HG03571 (cell line): Measurements from ENCODE around the gene TAF11L12.
"Not testable (repeated sequence)": the region's sequence is repeated elsewhere in the genome, so short reads cannot be mapped to it uniquely, and the experiment has no call there.

ENCODE experiments used
- ATAC-seq: cut with Tn5 transposase; IDR thresholded peaks from one replicate; pipeline ENCODE4 v1.9.1; 2021; ENCODE audit not compliant: unreplicated experiment

Gene TAF11L12

GRCh38 chr5:17610092-17610491 lies at the start of gene TAF11L12:
Gene TAF11L12 (plus strand): TSS chr5:17610392.
- ATAC-seq = not testable (repeated sequence)

DNA sequence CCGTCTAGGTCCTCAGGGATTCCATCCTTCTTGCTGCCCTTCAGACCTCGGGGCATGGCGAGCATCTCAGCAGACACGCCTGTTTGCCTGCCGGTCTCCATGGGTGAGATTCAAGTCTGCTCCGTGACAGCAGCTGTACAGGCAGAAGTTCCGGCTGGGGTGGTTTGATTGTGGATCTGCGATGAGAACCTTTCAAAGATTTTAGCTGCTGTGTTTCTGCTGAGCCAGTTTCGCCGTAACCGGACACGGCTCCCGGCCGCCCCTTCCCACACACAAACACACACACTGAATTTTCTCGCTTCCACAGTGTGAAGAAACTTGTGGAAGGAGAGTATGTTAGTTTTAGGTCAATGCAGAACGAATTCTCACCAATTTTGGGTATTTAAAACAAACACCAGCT lies 24.5 kb upstream of the TAF11L12 start, which contains the start of gene TAF11L7:
TSS of gene TAF11L7 (minus strand) at position 101 of the 400 bp plus-strand sequence.
- ATAC-seq = not testable (repeated sequence)

DNA sequence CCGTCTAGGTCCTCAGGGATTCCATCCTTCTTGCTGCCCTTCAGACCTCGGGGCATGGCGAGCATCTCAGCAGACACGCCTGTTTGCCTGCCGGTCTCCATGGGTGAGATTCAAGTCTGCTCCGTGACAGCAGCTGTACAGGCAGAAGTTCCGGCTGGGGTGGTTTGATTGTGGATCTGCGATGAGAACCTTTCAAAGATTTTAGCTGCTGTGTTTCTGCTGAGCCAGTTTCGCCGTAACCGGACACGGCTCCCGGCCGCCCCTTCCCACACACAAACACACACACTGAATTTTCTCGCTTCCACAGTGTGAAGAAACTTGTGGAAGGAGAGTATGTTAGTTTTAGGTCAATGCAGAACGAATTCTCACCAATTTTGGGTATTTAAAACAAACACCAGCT lies 19.3 kb upstream of the TAF11L12 start, which contains the start of gene TAF11L8:
TSS of gene TAF11L8 (minus strand) at position 101 of the 400 bp plus-strand sequence.
- ATAC-seq = not testable (repeated sequence)

DNA sequence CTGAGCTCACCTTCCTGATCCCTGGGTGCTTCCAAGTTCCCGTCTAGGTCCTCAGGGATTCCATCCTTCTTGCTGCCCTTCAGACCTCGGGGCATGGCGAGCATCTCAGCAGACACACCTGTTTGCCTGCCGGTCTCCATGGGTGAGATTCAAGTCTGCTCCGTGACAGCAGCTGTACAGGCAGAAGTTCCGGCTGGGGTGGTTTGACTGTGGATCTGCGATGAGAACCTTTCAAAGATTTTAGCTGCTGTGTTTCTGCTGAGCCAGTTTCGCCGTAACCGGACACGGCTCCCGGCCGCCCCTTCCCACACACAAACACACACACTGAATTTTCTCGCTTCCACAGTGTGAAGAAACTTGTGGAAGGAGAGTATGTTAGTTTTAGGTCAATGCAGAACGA lies 15.9 kb upstream of the TAF11L12 start, which contains the start of gene TAF11L9:
TSS of gene TAF11L9 (minus strand) at position 140 of the 400 bp plus-strand sequence.
- not testable (repeated sequence) for ATAC-seq

DNA sequence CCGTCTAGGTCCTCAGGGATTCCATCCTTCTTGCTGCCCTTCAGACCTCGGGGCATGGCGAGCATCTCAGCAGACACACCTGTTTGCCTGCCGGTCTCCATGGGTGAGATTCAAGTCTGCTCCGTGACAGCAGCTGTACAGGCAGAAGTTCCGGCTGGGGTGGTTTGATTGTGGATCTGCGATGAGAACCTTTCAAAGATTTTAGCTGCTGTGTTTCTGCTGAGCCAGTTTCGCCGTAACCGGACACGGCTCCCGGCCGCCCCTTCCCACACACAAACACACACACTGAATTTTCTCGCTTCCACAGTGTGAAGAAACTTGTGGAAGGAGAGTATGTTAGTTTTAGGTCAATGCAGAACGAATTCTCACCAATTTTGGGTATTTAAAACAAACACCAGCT lies 12.5 kb upstream of the TAF11L12 start, which contains the start of gene TAF11L10:
TSS of gene TAF11L10 (minus strand) at position 101 of the 400 bp plus-strand sequence.
- not testable (repeated sequence) for ATAC-seq

DNA sequence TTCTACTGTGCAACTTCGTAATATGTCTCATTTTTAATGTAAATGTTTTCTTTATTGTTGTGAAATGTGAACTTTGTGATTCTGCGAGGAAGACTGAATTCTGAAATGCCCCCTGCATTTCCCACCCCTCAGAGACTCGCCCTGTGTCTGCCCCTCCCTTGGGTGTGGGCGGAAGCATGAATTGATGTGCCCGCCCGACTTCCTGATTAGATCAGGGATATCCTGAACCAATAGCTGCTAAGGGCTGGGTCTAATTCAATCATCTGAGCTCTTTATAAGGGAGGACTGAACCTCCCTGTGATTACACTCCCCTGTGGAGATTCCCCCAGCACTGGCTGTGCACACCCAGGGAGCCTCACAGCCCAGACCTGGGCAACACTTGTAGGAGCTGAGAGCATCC lies 6.3 kb upstream of the TAF11L12 start, which contains the start of gene TAF11L11:
TSS of gene TAF11L11 (plus strand) at position 304 of the 400 bp plus-strand sequence.
- not testable (repeated sequence) for ATAC-seq

DNA sequence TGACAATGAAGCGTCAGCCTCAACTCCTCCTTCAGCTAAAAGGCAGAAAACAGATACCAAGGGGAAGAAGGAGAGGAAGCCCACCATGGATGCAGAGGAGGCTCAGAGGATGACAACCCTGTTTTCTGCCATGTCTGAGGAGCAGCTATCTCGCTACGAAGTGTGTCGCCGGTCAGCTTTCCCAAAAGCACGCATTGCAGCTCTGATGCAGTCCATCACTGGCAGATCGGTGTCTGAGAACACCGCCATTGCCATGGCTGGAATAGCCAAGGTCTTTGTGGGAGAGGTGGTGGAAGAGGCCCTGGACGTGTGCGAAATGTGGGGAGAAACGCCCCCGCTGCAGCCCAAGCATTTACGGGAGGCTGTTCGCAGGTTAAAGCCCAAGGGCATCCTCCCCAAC lies 5.2 kb upstream of the TAF11L12 start:
- no peak for ATAC-seq

DNA sequence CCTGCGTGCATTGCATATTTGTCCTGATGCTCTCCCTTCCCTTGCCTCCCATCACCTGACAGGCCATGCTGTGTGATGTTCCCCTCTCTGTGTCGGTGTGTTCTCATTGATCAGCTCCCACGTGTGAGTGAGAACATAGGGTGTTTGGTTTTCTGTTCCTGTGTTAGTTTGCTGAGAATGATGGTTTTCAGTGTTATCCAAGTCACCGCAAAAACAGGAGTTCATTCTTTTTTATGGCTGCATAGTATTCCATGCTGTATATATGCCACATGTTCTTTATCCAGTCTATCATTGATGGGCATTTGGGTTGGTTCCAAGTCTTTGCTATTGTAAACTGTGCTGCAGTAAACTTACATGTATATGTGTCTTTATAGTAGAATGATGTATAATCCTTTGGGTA lies 2.7 kb upstream of the TAF11L12 start:
- ATAC-seq = not testable (repeated sequence)

DNA sequence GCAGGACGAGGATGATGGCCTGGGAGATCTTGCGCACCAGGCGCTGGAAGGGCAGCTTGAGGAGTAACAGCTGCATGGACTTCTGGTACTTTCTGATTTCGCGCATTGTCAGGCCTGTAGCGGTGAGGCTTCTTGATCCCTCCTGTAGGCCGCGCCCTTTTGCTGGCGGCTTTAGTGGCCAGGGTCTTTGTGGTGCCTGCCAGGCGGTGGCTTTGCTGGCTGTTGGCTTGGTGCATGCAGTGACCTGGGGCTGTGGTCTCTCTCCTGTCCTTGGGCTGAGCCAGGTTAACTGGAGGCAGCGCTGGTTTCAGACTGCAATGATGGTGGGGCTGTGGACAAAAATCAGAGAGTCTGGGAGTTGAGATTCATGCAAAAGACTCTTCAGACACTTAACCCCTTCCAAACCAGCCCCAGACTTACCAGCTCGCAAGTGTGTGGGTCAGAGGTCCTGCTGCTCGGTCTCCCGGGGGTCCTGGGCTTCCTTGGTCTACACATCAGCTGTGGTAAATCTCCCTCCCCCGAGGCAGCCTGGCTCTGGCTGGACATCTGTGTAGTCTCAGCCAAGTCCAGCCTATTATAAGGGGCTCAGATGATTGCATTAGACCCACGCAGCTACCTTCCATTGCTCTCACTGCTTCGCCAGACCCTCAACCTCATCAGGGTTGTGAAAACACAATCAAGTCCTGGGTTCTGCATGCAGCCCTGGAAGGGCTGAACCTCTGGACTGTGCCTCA lies 4.8 kb downstream of the TAF11L12 start:
- no peak for ATAC-seq

GRCh38 chr5:17619354-17619753 lies 9.2 kb downstream of the TAF11L12 start:
- no peak for ATAC-seq

GRCh38 chr5:17620627-17621026 lies 10.4 kb downstream of the TAF11L12 start:
- no peak for ATAC-seq

DNA sequence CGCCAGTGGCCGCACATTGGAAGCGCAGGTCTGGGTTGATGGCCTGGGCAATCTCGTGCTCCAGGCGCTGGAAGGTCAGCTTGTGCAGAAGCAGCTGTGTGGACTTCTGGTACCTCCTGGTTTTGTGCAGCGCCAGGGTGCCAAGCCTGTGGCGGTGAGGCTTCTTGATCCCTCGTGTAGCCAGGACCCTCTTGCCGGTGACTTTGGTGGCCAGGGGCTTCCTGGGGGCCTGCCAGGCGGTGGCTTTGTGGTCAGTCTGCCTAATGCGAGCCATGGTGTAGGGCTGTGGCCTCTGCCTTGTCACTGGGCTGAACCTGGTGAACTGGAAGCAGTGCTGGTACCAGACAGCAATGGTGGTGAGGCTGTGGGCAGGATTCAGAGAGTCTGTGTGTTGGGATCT lies 15.5 kb downstream of the TAF11L12 start:
- ATAC-seq = no peak

GRCh38 chr5:17631788-17632187 lies 21.6 kb downstream of the TAF11L12 start, which contains the start of gene TAF11L13:
Gene TAF11L13 (plus strand): TSS chr5:17632088.
- ATAC-seq = not testable (repeated sequence)

DNA sequence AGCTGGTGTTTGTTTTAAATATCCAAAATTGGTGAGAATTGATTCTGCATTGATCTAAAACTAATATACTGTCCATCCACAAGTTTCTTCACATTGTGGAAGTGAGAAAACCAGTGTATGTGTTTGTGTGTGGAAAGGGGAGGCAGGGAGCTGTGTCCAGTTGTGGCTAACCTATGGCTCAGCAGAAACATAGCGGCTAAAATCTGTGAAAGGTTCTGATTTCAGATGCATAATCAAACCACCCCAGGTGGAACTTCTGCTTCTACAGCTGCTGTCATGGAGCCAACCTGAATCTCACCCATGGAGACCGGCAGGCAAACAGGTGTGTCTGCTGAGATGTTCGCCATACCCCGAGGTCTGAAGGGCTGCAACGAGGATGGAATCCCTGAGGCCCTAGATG lies 24.0 kb downstream of the TAF11L12 start, which contains the start of gene TAF11L14:
TSS of gene TAF11L14 (plus strand) at position 301 of the 400 bp plus-strand sequence.
- no peak for ATAC-seq

DNA sequence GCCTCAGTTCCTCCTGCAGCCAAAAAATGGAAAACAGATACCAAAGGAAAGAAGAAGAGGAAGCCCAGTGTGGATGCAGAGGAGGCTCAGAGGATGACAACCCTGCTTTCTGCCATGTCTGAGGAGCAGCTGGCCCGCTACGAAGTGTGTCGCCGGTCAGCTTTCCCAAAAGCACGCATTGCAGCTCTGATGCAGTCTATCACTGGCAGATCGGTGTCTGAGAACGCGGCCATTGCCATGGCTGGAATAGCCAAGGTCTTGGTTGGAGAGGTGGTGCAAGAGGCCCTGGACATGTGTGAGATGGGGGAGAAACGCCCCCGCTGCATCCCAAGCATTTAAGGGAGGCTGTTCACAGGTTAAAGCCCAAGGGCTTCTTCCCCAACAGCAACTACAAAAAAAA lies 39.0 kb downstream of the TAF11L12 start:
- not testable (repeated sequence) for ATAC-seq

GRCh38 chr5:17655201-17655759 lies 45.1 kb downstream of the TAF11L12 start:
- not testable (repeated sequence) for ATAC-seq

- no peak for ATAC-seq
Observed at GRCh38 chr5:17655921-17656320, 45.7 kb downstream of the TAF11L12 start.
